ENCODE results near the gene LRRN4CL. TPM values are rescaled to one million over a fixed set of nuclear protein-coding genes. Genes with fewer than 3 reads are reported as not detected.

The LRRN4CL gene
- total RNA-seq, 2 donors from 2014 or later = 3.1 to 4.6 TPM

GRCh38 chr11:62688491-62688890 is 839 bp downstream of the LRRN4CL start:
- H3K27ac ChIP-seq = no peak overlapping the region
- H3K27me3 ChIP-seq = peaks cover 0 to 8% of the 10 kb centered on the region in 2 donors
- H3K4me3 ChIP-seq = no peak overlapping the region
- no peak for DNase-seq
- H3K4me1 ChIP-seq = no peaks in the 10 kb centered on the region
- intact Hi-C loops (cut with DNase I) = no loop called here
- H3K36me3 ChIP-seq (replicated peaks in 1 of 2; ENCODE audit: insufficient read depth in 1 of 2, low read depth in 2 of 2) = peaks cover 0 to 4% of the 10 kb centered on the region in 2 donors
- 18 to 30% methylated on average over 1 of the region's 1 CpG for WGBS, 2 donors
- H3K9me3 ChIP-seq = no peaks in the 10 kb centered on the region
- TF ChIP-seq CTCF (IDR thresholded peaks at IDR 0.05) (no peak), POLR2A (IDR thresholded peaks at IDR 0.05) (no peak)
- no peak for ATAC-seq

- H3K4me3 ChIP-seq = no peak overlapping the region
- no peaks in the 10 kb centered on the region for H3K4me1 ChIP-seq
- TF ChIP-seq POLR2A (IDR thresholded peaks at IDR 0.05) = no peak
- no peak for TF ChIP-seq CTCF (IDR thresholded peaks at IDR 0.05)
- intact Hi-C loops (cut with DNase I) = no loop called here
- peaks cover 0 to 8% of the 10 kb centered on the region in 2 donors for H3K27me3 ChIP-seq
- ATAC-seq (no peak), DNase-seq (no peak)
- WGBS, 2 donors = 44 to 66% methylated on average over 14 to 55 of the region's 74 CpGs
- peaks cover 0 to 4% of the 10 kb centered on the region in 2 donors for H3K36me3 ChIP-seq (replicated peaks in 1 of 2; ENCODE audit: insufficient read depth in 1 of 2, low read depth in 2 of 2)
- H3K27ac ChIP-seq = no peak overlapping the region
- no peaks in the 10 kb centered on the region for H3K9me3 ChIP-seq
These were observed 1.6 kb downstream of the LRRN4CL start for GRCh38 chr11:62687508-62688396.

DNA sequence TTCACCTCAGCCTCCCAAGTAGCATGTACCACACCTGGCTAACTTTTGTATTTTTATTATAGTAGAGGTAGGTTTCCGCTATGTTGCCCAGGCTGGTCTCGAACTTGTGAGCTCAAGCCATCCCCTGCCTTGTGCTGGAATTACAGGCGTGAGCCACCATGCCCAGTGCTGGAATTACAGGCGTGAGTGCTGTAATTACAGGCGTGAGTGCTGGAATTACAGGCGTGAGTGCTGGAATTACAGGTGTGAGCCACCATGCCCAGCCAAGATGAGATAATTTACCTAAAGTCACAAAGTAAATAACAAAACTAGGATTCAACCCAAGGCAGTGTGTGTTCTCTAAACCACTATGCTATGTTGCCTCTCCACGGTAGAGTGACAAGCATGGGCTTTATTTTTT is 6.8 kb downstream of the LRRN4CL start:
- Histone ChIP-seq H3K36me3 (replicated peaks in 1 of 2; ENCODE audit: insufficient read depth in 1 of 2, low read depth in 2 of 2) (peaks cover 0 to 2% of the 10 kb centered on the region in 2 donors), H3K27ac (peak overlapping the region in 1 of 4 donors; percentile 50), H3K4me3 (no peak overlapping the region), H3K27me3 (peaks cover 0 to 2% of the 10 kb centered on the region in 2 donors), H3K9me3 (no peaks in the 10 kb centered on the region), H3K4me1 (peaks cover 27% of the 10 kb centered on the region)
- 54 to 58% methylated on average over 7 of the region's 7 CpGs for WGBS, 2 donors
- DNase-seq (peak in 3 of 4 donors; percentile 43 to 62 (median 43)), ATAC-seq (peak; percentile 36)
- TF ChIP-seq CTCF (IDR thresholded peaks at IDR 0.05) (no peak), POLR2A (IDR thresholded peaks at IDR 0.05) (no peak)
- intact Hi-C loops (cut with DNase I) = no loop called here

- H3K27ac ChIP-seq = peak overlapping the region in 2 of 4 donors; percentile 34 to 45
- H3K9me3 ChIP-seq = no peaks in the 10 kb centered on the region
- DNase-seq (peak; percentile 52 to 76 (median 69)), ATAC-seq (peak; percentile 77)
- H3K27me3 ChIP-seq = no peaks in the 10 kb centered on the region
- H3K4me1 ChIP-seq = peaks cover 37% of the 10 kb centered on the region
- TF ChIP-seq CTCF (IDR thresholded peaks at IDR 0.05) (peak; percentile 27 to 73 (median 63)), POLR2A (IDR thresholded peaks at IDR 0.05) (no peak)
- H3K36me3 ChIP-seq (replicated peaks in 1 of 2; ENCODE audit: insufficient read depth in 1 of 2, low read depth in 2 of 2) = peaks cover 0 to 5% of the 10 kb centered on the region in 2 donors
- WGBS, 2 donors = 28 to 31% methylated on average over 4 of the region's 4 CpGs
- no peak overlapping the region for H3K4me3 ChIP-seq
- intact Hi-C loops (cut with DNase I) = no loop called here
These were observed 8.5 kb downstream of the LRRN4CL start for GRCh38 chr11:62680825-62681240.

Measured in body of pancreas (tissue), 4 donors.